MM.1S (cell line): ENCODE measurements around the gene APOA1.

Experiments
- DNase-seq: peaks from one replicate; pipeline ENCODE4 v3.0.0-alpha.2; 2015
- H2AFZ ChIP-seq: fragments of 300-600 bp; sonication (generic); 2 replicates; pipeline ENCODE4 v1.6.0; 2016; ENCODE audit warnings: antibody characterized with exemption, low read length
- H3F3A ChIP-seq: fragments of 300-600 bp; sonication (generic); 2 replicates; pipeline ENCODE4 v1.6.1; 2016; ENCODE audit warnings: mild to moderate bottlenecking, antibody characterized with exemption, low read length, moderate library complexity, mixed read lengths; ENCODE audit not compliant: insufficient read depth
- H3K27ac ChIP-seq: fragments of 300-600 bp; sonication (generic); 2 replicates; pipeline ENCODE4 v1.5.1; 2016; ENCODE audit warnings: mild to moderate bottlenecking, low read length
- H3K27me3 ChIP-seq: fragments of 300-600 bp; sonication (generic); replicated peaks from 2 replicates; pipeline ENCODE4 v1.6.0; 2016; ENCODE audit warnings: low read length; ENCODE audit not compliant: insufficient read depth
- H3K36me3 ChIP-seq: fragments of 300-600 bp; sonication (generic); replicated peaks from 2 replicates; pipeline ENCODE4 v1.6.1; 2016; ENCODE audit warnings: mild to moderate bottlenecking, low read length, mixed read lengths; ENCODE audit not compliant: insufficient read depth
- H3K4me1 ChIP-seq: fragments of 300-600 bp; sonication (generic); 2 replicates; pipeline ENCODE4 v1.6.1; 2016; ENCODE audit warnings: low read length, mixed read lengths
- H3K4me2 ChIP-seq: fragments of 300-600 bp; sonication (generic); 2 replicates; pipeline ENCODE4 v1.6.0; 2016; ENCODE audit warnings: low read depth, low read length
- H3K4me3 ChIP-seq: fragments of 300-600 bp; sonication (generic); 2 replicates; pipeline ENCODE4 v1.5.1; 2016; ENCODE audit warnings: low read length, mixed read lengths
- H3K79me2 ChIP-seq: fragments of 300-600 bp; sonication (generic); 2 replicates; pipeline ENCODE4 v1.6.1; 2016; ENCODE audit warnings: mixed run types, low read length, mixed read lengths
- H3K9ac ChIP-seq: fragments of 300-600 bp; sonication (generic); 2 replicates; pipeline ENCODE4 v1.6.1; 2016; ENCODE audit warnings: low read length, mixed read lengths
- H3K9me2 ChIP-seq: fragments of 300-600 bp; sonication (generic); replicated peaks from 2 replicates; pipeline ENCODE4 v1.6.1; 2016; ENCODE audit warnings: mild to moderate bottlenecking, low read length, mixed read lengths; ENCODE audit not compliant: insufficient read depth
- H3K9me3 ChIP-seq: fragments of 300-600 bp; sonication (generic); replicated peaks from 2 replicates; pipeline ENCODE4 v1.6.1; 2016; ENCODE audit warnings: mild to moderate bottlenecking, low read length, mixed read lengths; ENCODE audit not compliant: insufficient read depth
- H4K20me1 ChIP-seq: fragments of 300-600 bp; sonication (generic); 2 replicates; pipeline ENCODE4 v1.6.1; 2016; ENCODE audit warnings: mild to moderate bottlenecking, low read length, moderate library complexity, mixed read lengths; ENCODE audit not compliant: insufficient read depth
- CTCF ChIP-seq: fragments of 300-600 bp; sonication (generic); IDR thresholded peaks from 2 replicates; pipeline ENCODE4 v1.5.1; 2016; ENCODE audit warnings: antibody characterized with exemption, low read length, mixed read lengths
- EZH2 ChIP-seq: fragments of 300-600 bp; sonication (generic); optimal IDR thresholded peaks from 2 replicates; pipeline ENCODE3; 2017; ENCODE audit warnings: low read depth, mild to moderate bottlenecking, antibody characterized with exemption, low read length, mixed read lengths
- EZH2phosphoT487 ChIP-seq: fragments of 300-600 bp; sonication (generic); IDR thresholded peaks from 2 replicates; pipeline ENCODE4 v1.6.1; 2018; ENCODE audit warnings: antibody characterized with exemption, low read length

The APOA1 gene

DNA sequence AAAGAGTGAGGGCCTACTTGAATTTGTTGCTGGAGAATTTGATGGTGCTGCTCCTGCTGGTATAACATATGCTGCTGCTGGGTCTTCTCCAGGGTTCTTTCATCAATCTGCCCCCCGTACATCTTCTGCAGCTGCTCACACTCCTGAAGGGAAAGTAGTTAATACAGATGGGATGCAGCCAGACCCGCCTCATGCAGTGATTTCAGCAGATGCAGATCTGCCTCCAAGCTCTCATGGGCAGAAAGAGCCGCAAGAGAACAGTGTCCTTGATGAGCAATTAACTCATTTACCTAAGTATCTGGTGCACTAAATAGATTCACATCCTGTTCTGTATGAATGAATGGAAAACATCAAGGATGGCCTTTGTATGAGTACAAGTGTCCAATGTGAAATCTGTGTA is 24.8 kb upstream of the APOA1 start:
- TF ChIP-seq EZH2 (no peak), EZH2phosphoT487 (no peak), CTCF (no peak)
- H3F3A ChIP-seq, result no peaks in the 10 kb centered on the region
- no peaks in the 10 kb centered on the region for H3K4me1 ChIP-seq
- no peak overlapping the region for H3K27ac ChIP-seq
- H3K4me3 ChIP-seq, result no peak overlapping the region
- H3K9ac ChIP-seq, result no peak overlapping the region
- 0 out of 2 replicates have a peak, but pooled peaks cover 12% of the 10 kb centered on the region for H3K36me3 ChIP-seq
- H4K20me1 ChIP-seq, result no peaks in the 10 kb centered on the region
- no peak overlapping the region for H3K4me2 ChIP-seq
- DNase-seq, result no peak
- H3K9me2 ChIP-seq, result no peaks in the 10 kb centered on the region
- H2AFZ ChIP-seq, result no peak overlapping the region
- no peaks in the 10 kb centered on the region for H3K79me2 ChIP-seq
- no peaks in the 10 kb centered on the region for H3K9me3 ChIP-seq
- H3K27me3 ChIP-seq, result no peaks in the 10 kb centered on the region

GRCh38 chr11:116861539-116861938 is 24.1 kb upstream of the APOA1 start:
- Histone ChIP-seq H3K27ac (no peak overlapping the region), H3K9ac (no peak overlapping the region), H4K20me1 (no peaks in the 10 kb centered on the region), H3K36me3 (peaks cover 8% of the 10 kb centered on the region; the same call in 1 of the 2 replicates), H3K9me3 (no peaks in the 10 kb centered on the region), H3K4me3 (no peak overlapping the region), H3K27me3 (no peaks in the 10 kb centered on the region), H3K4me1 (no peaks in the 10 kb centered on the region), H3F3A (no peaks in the 10 kb centered on the region), H3K9me2 (no peaks in the 10 kb centered on the region), H3K4me2 (no peak overlapping the region), H2AFZ (no peak overlapping the region), H3K79me2 (no peaks in the 10 kb centered on the region)
- no peak for DNase-seq
- TF ChIP-seq EZH2 (no peak), EZH2phosphoT487 (no peak), CTCF (no peak)

GRCh38 chr11:116860303-116860702 is 22.9 kb upstream of the APOA1 start:
- Histone ChIP-seq H3K9me2 (no peaks in the 10 kb centered on the region), H3K27me3 (no peaks in the 10 kb centered on the region)

More at GRCh38 chr11:116860303-116860702, 22.9 kb upstream of the APOA1 start:
- H3K9me3 ChIP-seq, result no peaks in the 10 kb centered on the region
- no peak for DNase-seq
- peaks cover under 1% of the 10 kb centered on the region; the same call in 1 of the 2 replicates for H3K4me1 ChIP-seq
- no peaks in the 10 kb centered on the region for H3F3A ChIP-seq
- no peak overlapping the region for H3K4me3 ChIP-seq
- no peak for TF ChIP-seq CTCF
- TF ChIP-seq EZH2phosphoT487, result no peak
- TF ChIP-seq EZH2, result no peak
- H2AFZ ChIP-seq, result no peak overlapping the region
- H4K20me1 ChIP-seq, result no peaks in the 10 kb centered on the region
- no peak overlapping the region for H3K9ac ChIP-seq
- no peak overlapping the region for H3K4me2 ChIP-seq
- peaks cover 8% of the 10 kb centered on the region; the same call in 1 of the 2 replicates for H3K36me3 ChIP-seq
- no peak overlapping the region for H3K27ac ChIP-seq
- no peaks in the 10 kb centered on the region for H3K79me2 ChIP-seq
